Measurements from ENCODE around the gene DAB2IP.

GRCh38 chr9:121633119-121633714 lies 18.2 kb upstream of the DAB2IP start:
- no peak for TF ChIP-seq POLR2AphosphoS5 (IDR thresholded peaks at IDR 0.05)
- TF ChIP-seq, protein P1, sequence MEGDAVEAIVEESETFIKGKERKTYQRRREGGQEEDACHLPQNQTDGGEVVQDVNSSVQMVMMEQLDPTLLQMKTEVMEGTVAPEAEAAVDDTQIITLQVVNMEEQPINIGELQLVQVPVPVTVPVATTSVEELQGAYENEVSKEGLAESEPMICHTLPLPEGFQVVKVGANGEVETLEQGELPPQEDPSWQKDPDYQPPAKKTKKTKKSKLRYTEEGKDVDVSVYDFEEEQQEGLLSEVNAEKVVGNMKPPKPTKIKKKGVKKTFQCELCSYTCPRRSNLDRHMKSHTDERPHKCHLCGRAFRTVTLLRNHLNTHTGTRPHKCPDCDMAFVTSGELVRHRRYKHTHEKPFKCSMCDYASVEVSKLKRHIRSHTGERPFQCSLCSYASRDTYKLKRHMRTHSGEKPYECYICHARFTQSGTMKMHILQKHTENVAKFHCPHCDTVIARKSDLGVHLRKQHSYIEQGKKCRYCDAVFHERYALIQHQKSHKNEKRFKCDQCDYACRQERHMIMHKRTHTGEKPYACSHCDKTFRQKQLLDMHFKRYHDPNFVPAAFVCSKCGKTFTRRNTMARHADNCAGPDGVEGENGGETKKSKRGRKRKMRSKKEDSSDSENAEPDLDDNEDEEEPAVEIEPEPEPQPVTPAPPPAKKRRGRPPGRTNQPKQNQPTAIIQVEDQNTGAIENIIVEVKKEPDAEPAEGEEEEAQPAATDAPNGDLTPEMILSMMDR (IDR thresholded peaks at IDR 0.05): no peak
- no peak for TF ChIP-seq EP300 (IDR thresholded peaks at IDR 0.05)

All from stomach (tissue), 4 donors.